ENCODE measurements around the gene GPX2. TPM values are rescaled to one million over a fixed set of nuclear protein-coding genes. Genes with fewer than 3 reads are reported as not detected.

The GPX2 gene
- total RNA-seq, 1 experiment from 2014 or later = 4.3 TPM

DNA sequence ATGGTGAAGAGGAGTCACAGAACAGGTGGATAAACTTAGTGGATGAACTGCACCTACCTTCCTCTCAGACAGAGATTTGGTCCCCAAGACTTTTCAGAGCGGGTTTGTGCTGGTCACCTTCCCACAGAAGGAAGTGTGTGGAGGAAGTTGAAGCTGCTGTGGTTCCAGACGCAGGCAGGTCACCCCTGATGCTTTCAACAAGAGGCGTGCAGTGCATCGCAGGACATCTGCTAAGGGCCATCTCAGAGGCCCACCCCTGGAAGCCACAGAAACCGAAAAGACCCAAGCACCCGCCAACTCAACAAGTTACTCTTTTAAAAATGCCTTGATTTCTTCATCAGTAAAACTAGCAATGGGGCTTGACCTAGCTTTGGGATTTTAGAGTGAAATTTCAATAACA, 1.0 kb upstream of the GPX2 start:
- ChIA-PET CTCF (no interaction called here), POLR2A (ENCODE audit: unreplicated experiment) (interaction anchor here (0.5 kb wide), 1 partner anchor 43 kb away, joined by 4 read pairs; the partner anchor contains the start of gene FNTB)
- Histone ChIP-seq H3F3A (ENCODE audit: low read length, unreplicated experiment) (no peaks in the 10 kb centered on the region), H3K4me3 (ENCODE audit: low read length) (no peak overlapping the region), H2AFZ (ENCODE audit: low read length) (no peak overlapping the region), H3K9me2 (replicated peaks; ENCODE audit: low read length) (no peaks in the 10 kb centered on the region), H3K27me3 (ENCODE audit: low read length) (no peaks in the 10 kb centered on the region), H3K79me2 (ENCODE audit: low read length) (no peaks in the 10 kb centered on the region), H3K27ac (ENCODE audit: low read length) (no peak overlapping the region), H3K9ac (ENCODE audit: low read length) (no peak overlapping the region), H3K4me2 (ENCODE audit: low read length) (no peak overlapping the region), H3K4me1 (ENCODE audit: insufficient read depth, low read length) (peaks cover 5% of the 10 kb centered on the region; the same call in 1 of the 2 replicates), H4K20me1 (ENCODE audit: low read length) (no peaks in the 10 kb centered on the region), H3K36me3 (ENCODE audit: low read depth, low read length) (no peaks in the 10 kb centered on the region), H3K9me3 (ENCODE audit: low read length) (no peaks in the 10 kb centered on the region)
- TF ChIP-seq, protein P1, sequence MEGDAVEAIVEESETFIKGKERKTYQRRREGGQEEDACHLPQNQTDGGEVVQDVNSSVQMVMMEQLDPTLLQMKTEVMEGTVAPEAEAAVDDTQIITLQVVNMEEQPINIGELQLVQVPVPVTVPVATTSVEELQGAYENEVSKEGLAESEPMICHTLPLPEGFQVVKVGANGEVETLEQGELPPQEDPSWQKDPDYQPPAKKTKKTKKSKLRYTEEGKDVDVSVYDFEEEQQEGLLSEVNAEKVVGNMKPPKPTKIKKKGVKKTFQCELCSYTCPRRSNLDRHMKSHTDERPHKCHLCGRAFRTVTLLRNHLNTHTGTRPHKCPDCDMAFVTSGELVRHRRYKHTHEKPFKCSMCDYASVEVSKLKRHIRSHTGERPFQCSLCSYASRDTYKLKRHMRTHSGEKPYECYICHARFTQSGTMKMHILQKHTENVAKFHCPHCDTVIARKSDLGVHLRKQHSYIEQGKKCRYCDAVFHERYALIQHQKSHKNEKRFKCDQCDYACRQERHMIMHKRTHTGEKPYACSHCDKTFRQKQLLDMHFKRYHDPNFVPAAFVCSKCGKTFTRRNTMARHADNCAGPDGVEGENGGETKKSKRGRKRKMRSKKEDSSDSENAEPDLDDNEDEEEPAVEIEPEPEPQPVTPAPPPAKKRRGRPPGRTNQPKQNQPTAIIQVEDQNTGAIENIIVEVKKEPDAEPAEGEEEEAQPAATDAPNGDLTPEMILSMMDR (conservative IDR thresholded peaks at IDR 0.05; ENCODE audit: low read depth, low read length) = no peak
- TF ChIP-seq EZH2phosphoT487 (IDR thresholded peaks at IDR 0.05; ENCODE audit: borderline replicate concordance, low read length) = no peak
- TF ChIP-seq EZH2 (IDR thresholded peaks at IDR 0.05; ENCODE audit: low read length, unreplicated experiment) = no peak
- no TSS peak for BruUV-seq (replicated peaks)
- ATAC-seq = no peak
- intact Hi-C loops (cut with micrococcal nuclease) = no loop called here
- DNase-seq = no peak

DNA sequence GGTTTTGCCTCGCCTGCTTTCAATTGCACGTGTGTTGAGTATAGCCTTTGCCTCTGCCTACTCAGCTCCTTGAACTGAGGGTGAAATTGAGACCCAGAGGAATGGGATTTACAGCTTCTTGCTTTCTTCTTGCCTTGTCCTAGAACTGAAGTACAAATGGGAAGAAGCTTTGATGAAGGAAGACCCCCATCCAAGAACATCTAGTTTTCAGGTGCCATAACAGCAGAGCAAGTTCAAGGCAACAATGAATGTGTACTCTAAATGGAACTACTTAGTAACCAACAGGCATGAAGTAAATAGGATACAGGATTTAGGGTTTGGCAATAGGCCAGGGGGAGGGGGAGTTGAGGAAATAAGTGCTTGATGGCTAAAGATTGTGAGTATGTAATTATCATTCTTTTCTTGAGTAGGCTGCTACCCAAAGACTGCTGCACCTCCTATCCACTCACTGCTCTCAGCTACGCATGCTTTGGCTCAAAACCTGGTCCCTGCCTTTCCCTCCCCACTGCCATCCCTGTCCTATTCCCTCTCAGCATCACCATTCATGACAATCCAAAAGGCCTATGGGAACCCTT, 2.1 kb downstream of the GPX2 start:
- Histone ChIP-seq H3K4me1 (ENCODE audit: insufficient read depth, low read length) (peaks cover 5% of the 10 kb centered on the region; the same call in 1 of the 2 replicates), H3K9me3 (ENCODE audit: low read length) (no peaks in the 10 kb centered on the region), H4K20me1 (ENCODE audit: low read length) (no peaks in the 10 kb centered on the region), H3F3A (ENCODE audit: low read length, unreplicated experiment) (no peaks in the 10 kb centered on the region), H2AFZ (ENCODE audit: low read length) (no peak overlapping the region), H3K79me2 (ENCODE audit: low read length) (no peaks in the 10 kb centered on the region), H3K36me3 (ENCODE audit: low read depth, low read length) (no peaks in the 10 kb centered on the region), H3K4me3 (ENCODE audit: low read length) (no peak overlapping the region), H3K9me2 (replicated peaks; ENCODE audit: low read length) (no peaks in the 10 kb centered on the region), H3K4me2 (ENCODE audit: low read length) (no peak overlapping the region), H3K9ac (ENCODE audit: low read length) (no peak overlapping the region), H3K27me3 (ENCODE audit: low read length) (no peaks in the 10 kb centered on the region), H3K27ac (ENCODE audit: low read length) (no peak overlapping the region)
- ChIA-PET CTCF (interaction anchor here (0.6 kb wide), 1 partner anchor 45 kb away, joined by 4 read pairs; no protein-coding TSS in a partner anchor), POLR2A (ENCODE audit: unreplicated experiment) (interaction anchor here (0.6 kb wide), 1 partner anchor 29 kb away, joined by 3 read pairs; no protein-coding TSS in a partner anchor)
- TF ChIP-seq, protein P1 (conservative IDR thresholded peaks at IDR 0.05; ENCODE audit: low read depth, low read length) = no peak
- TF ChIP-seq EZH2phosphoT487 (IDR thresholded peaks at IDR 0.05; ENCODE audit: borderline replicate concordance, low read length) = no peak
- TF ChIP-seq EZH2 (IDR thresholded peaks at IDR 0.05; ENCODE audit: low read length, unreplicated experiment) = no peak
- ATAC-seq (no peak), DNase-seq (no peak)
- intact Hi-C loops (cut with micrococcal nuclease) = no loop called here
- no TSS peak for BruUV-seq (replicated peaks)

DNA sequence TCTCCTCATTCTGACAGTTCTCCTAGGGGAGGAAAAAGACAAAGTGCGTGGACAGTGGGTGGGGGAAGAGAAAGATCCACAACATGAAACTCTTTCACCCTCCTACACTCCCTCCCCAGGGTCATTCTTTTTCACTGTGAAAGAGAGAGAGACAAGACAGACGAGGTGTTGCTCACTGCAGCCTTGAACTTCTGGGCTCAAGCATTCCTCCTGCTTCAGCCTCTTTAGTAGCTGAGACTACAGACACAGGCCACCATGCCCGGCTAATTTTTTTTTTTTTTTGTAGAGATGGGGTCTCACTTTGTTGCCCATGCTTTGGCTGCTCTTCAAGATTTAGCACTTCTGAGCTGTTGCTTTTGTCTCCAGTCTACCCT, 2.7 kb downstream of the GPX2 start:
- Histone ChIP-seq H3K27ac (ENCODE audit: low read length) (no peak overlapping the region), H3K4me2 (ENCODE audit: low read length) (no peak overlapping the region), H3K4me1 (ENCODE audit: insufficient read depth, low read length) (peaks cover 5% of the 10 kb centered on the region; the same call in 1 of the 2 replicates), H3K79me2 (ENCODE audit: low read length) (no peaks in the 10 kb centered on the region), H3K27me3 (ENCODE audit: low read length) (no peaks in the 10 kb centered on the region), H3K9me3 (ENCODE audit: low read length) (no peaks in the 10 kb centered on the region), H3F3A (ENCODE audit: low read length, unreplicated experiment) (no peaks in the 10 kb centered on the region), H4K20me1 (ENCODE audit: low read length) (no peaks in the 10 kb centered on the region), H2AFZ (ENCODE audit: low read length) (no peak overlapping the region), H3K4me3 (ENCODE audit: low read length) (no peak overlapping the region), H3K9ac (ENCODE audit: low read length) (no peak overlapping the region), H3K9me2 (replicated peaks; ENCODE audit: low read length) (no peaks in the 10 kb centered on the region), H3K36me3 (ENCODE audit: low read depth, low read length) (no peaks in the 10 kb centered on the region)
- ATAC-seq (no peak), DNase-seq (no peak)
- ChIA-PET CTCF (interaction anchor here (0.6 kb wide), 1 partner anchor 46 kb away, joined by 4 read pairs; no protein-coding TSS in a partner anchor), POLR2A (ENCODE audit: unreplicated experiment) (interaction anchor here (0.6 kb wide), 1 partner anchor 29 kb away, joined by 3 read pairs; no protein-coding TSS in a partner anchor)
- TF ChIP-seq, protein P1 (conservative IDR thresholded peaks at IDR 0.05; ENCODE audit: low read depth, low read length) = no peak
- no peak for TF ChIP-seq EZH2phosphoT487 (IDR thresholded peaks at IDR 0.05; ENCODE audit: borderline replicate concordance, low read length)
- no peak for TF ChIP-seq EZH2 (IDR thresholded peaks at IDR 0.05; ENCODE audit: low read length, unreplicated experiment)
- intact Hi-C loops (cut with micrococcal nuclease) = no loop called here
- no TSS peak for BruUV-seq (replicated peaks)

All from PC-3 (cell line).